SJSA1 (cell line): ENCODE measurements around the gene SRR. TPM values are rescaled to one million over a fixed set of nuclear protein-coding genes. Genes with fewer than 3 reads are reported as not detected.

ENCODE experiments used
- total RNA-seq: library from RNA; depleted of rRNA; stranded (reverse); fragments of >200 nt; shearing (Covaris generic); gene quantifications from 2 replicates; pipeline ENCODE4 v1.2.3, GENCODE V29; 2014; rRNA removed

The SRR gene
- total RNA-seq, 1 experiment from 2014 or later = 32.3 TPM

Other genes with a start within 250 kb of the SRR start
- gene HIC1, start 248.8 kb upstream of the SRR start, total RNA-seq = 28.8 and 31.3 TPM in 2 replicates
- gene SMG6, start 165 bp upstream of the SRR start, total RNA-seq = 23.9 and 37.7 TPM in 2 replicates
- gene TSR1, start 32.5 kb downstream of the SRR start, total RNA-seq = 24.3 and 47.3 TPM in 2 replicates
- 14.8 and 18.6 TPM in 2 replicates for gene SGSM2, start 33.6 kb downstream of the SRR start, total RNA-seq
- gene MNT, start 97.1 kb downstream of the SRR start, total RNA-seq = 3.0 and 3.5 TPM in 2 replicates
- gene METTL16, start 207.9 kb downstream of the SRR start, total RNA-seq = 11.5 and 17.3 TPM in 2 replicates